ENCODE measurements around the gene GLIPR1.

- TF ChIP-seq TAF1 (IDR thresholded peaks at IDR 0.05; ENCODE audit: low read depth, low read length), result no peak
- TF ChIP-seq POLR2A (IDR thresholded peaks at IDR 0.05; ENCODE audit: low read depth, low read length), result no peak
- TF ChIP-seq POLR2AphosphoS5 (IDR thresholded peaks at IDR 0.05; ENCODE audit: low read depth, low read length), result no peak
- TF ChIP-seq SPI1 (IDR thresholded peaks at IDR 0.05; ENCODE audit: low read depth, low read length), result no peak
- TF ChIP-seq POU2F2 (IDR thresholded peaks at IDR 0.05; ENCODE audit: low read depth, low read length), result no peak
- no peak for TF ChIP-seq PAX5 (IDR thresholded peaks at IDR 0.05; ENCODE audit: insufficient read depth, low read length, severe bottlenecking)
Observed at GRCh38 chr12:75508159-75508558, 27.6 kb downstream of the GLIPR1 start.
